Endothelial cell of umbilical vein (primary cell): ENCODE data around the gene SMYD4. TPM values are rescaled to one million over a fixed set of nuclear protein-coding genes. Genes with fewer than 3 reads are reported as not detected.

ENCODE experiments used
- BruUV-seq: library from RNA; stranded (reverse); fragments of 400-500 nt; replicated peaks from 2 replicates; lab custom pipeline; 2021; lab: Mats Ljungman, UMichigan
- CTCF ChIA-PET: fragments of 300-600, 350-600 bp; sonication (Branson Sonifier 250); formaldehyde crosslinking; loops from one replicate; lab custom pipeline; 2021; ENCODE audit warnings: antibody characterized with exemption, inconsistent platforms; lab: Charles Lee
- POLR2A ChIA-PET: fragments of 300-600, 350-600 bp; sonication (Branson Sonifier 250); formaldehyde crosslinking; loops from one replicate; lab custom pipeline; 2021; ENCODE audit warnings: antibody characterized with exemption, inconsistent platforms; lab: Charles Lee
- DNase-seq: peaks from one replicate; pipeline ENCODE4 v3.0.0-alpha.2; 2011; ENCODE audit warnings: low read depth, low spot score
- FAIRE-seq: peaks from 2 replicates; lab custom pipeline; 2011; peaks lifted over from hg19 to GRCh38; lab: Jason Lieb, UNC
- H2AFZ ChIP-seq: 2 replicates; pipeline ENCODE4 v1.6.0; 2012; ENCODE audit warnings: low read depth, low read length, control low read depth, inconsistent platforms
- H3K27ac ChIP-seq: 2 replicates; pipeline ENCODE4 v1.5.1; 2011; ENCODE audit warnings: low read depth, mild to moderate bottlenecking, control low read depth, low read length, moderate library complexity; ENCODE audit not compliant: insufficient read depth
- H3K27me3 ChIP-seq, 2 experiments: 2 replicates each; pipeline versions ENCODE4 v1.6.0 to v1.6.1; 2011; ENCODE audit warnings: low read length in 2 of 2, mixed read lengths in 1 of 2; ENCODE audit not compliant: control insufficient read depth in 2 of 2, insufficient read depth in 2 of 2
- H3K36me3 ChIP-seq, 2 experiments: 2 replicates in 1 of 2; 3 replicates in 1 of 2; pipeline ENCODE4 v1.5.1; 2011; ENCODE audit warnings: low read length in 2 of 2, mild to moderate bottlenecking in 1 of 2, moderate library complexity in 1 of 2; ENCODE audit not compliant: control insufficient read depth in 2 of 2, insufficient read depth in 2 of 2; ENCODE audit errors: extremely low read depth in 1 of 2
- H3K4me1 ChIP-seq: 3 replicates; pipeline ENCODE4 v1.5.1; 2011; ENCODE audit warnings: mild to moderate bottlenecking, low read length; ENCODE audit not compliant: control insufficient read depth, insufficient read depth; ENCODE audit errors: extremely low read depth
- H3K4me2 ChIP-seq: 2 replicates; pipeline ENCODE4 v1.6.1; 2011; ENCODE audit warnings: low read length, control low read depth, mixed read lengths; ENCODE audit not compliant: insufficient read depth
- H3K4me3 ChIP-seq, 3 experiments: fragments of 200-600 bp in 1 of 3; sonication (generic), shearing (Covaris generic) in 1 of 3; replicated peaks in 1 of 3; 2 replicates each; pipeline ENCODE4 v1.5.1; 2011 to 2016; ENCODE audit warnings: control low read depth in 3 of 3, low read length in 3 of 3, mild to moderate bottlenecking in 2 of 3, inconsistent platforms in 1 of 3, low read depth in 1 of 3, moderate library complexity in 1 of 3; ENCODE audit not compliant: insufficient read depth in 1 of 3
- H3K79me2 ChIP-seq: 2 replicates; pipeline ENCODE4 v1.6.0; 2012; ENCODE audit warnings: low read length, inconsistent platforms; ENCODE audit not compliant: control insufficient read depth, insufficient read depth
- H3K9ac ChIP-seq: replicated peaks from 2 replicates; pipeline ENCODE3; 2011; ENCODE audit warnings: low read length, control low read depth; ENCODE audit not compliant: insufficient read depth; ENCODE audit errors: extremely low read depth
- H3K9me1 ChIP-seq: replicated peaks from 3 replicates; pipeline ENCODE4 v1.6.0; 2011; ENCODE audit warnings: mild to moderate bottlenecking, low read length; ENCODE audit not compliant: control insufficient read depth, insufficient read depth; ENCODE audit errors: extremely low read depth
- H3K9me3 ChIP-seq: replicated peaks from 2 replicates; pipeline ENCODE4 v1.5.1; 2012; ENCODE audit warnings: low read length, inconsistent platforms; ENCODE audit not compliant: control insufficient read depth, insufficient read depth
- H4K20me1 ChIP-seq: replicated peaks from 2 replicates; pipeline ENCODE3; 2011; ENCODE audit warnings: mild to moderate bottlenecking, low read length; ENCODE audit not compliant: control insufficient read depth, insufficient read depth; ENCODE audit errors: extremely low read depth
- EZH2 ChIP-seq: IDR thresholded peaks from 2 replicates; pipeline ENCODE4 v1.6.1; 2012; ENCODE audit warnings: borderline replicate concordance, low read depth, mild to moderate bottlenecking, moderate library complexity, low read length, inconsistent platforms; ENCODE audit not compliant: severe bottlenecking
- FOS ChIP-seq: IDR thresholded peaks from 2 replicates; pipeline ENCODE4 v1.6.1; 2011; ENCODE audit warnings: mild to moderate bottlenecking, low read length, moderate library complexity, borderline replicate concordance; ENCODE audit not compliant: insufficient read depth
- GATA2 ChIP-seq: IDR thresholded peaks from 2 replicates; pipeline ENCODE4 v1.7.0; 2011; ENCODE audit warnings: low read depth, mild to moderate bottlenecking, moderate library complexity, mixed read lengths, low read length; ENCODE audit not compliant: insufficient read length, insufficient read depth
- dilution Hi-C: fragments of 300-500 bp; cut with MboI; formaldehyde crosslinking; loops from one replicate; pipeline ENCODE4 v1.15.0; 2019; ENCODE audit warnings: low sequenced_read_pairs; ENCODE audit not compliant: extremely low pct_ligation_motif_present
- intact Hi-C: fragments of 100-400 bp; cut with micrococcal nuclease; formaldehyde crosslinking; loops from one replicate; pipeline ENCODE4 v1.10.0; 2022
- polyA plus RNA-seq, 4 experiments: library from polyadenylated mRNA; depleted of rRNA in 3 of 4; stranded (reverse) in 3 of 4; unstranded in 1 of 4; fragments of >200 nt; gene quantifications; 2 replicates each; pipeline versions ENCODE4 v1.2.1 to v1.2.3, GENCODE V29; 2011 to 2012; ENCODE audit warnings: missing spikeins in 1 of 4
- total RNA-seq: library from RNA; stranded (reverse); gene quantifications from 2 replicates; pipeline ENCODE4 v1.2.3, GENCODE V29; 2021
- TF ChIP-seq, protein P1 (sequence below), 2 donors: IDR thresholded peaks; 1 replicate in 1 of 2; 2 replicates in 1 of 2; pipeline ENCODE4 v1.5.1; 2011; ENCODE audit warnings: low read length in 2 of 2, mild to moderate bottlenecking in 2 of 2, moderate library complexity in 2 of 2, control low read depth in 1 of 2, inconsistent platforms in 1 of 2, low read depth in 1 of 2; ENCODE audit not compliant: insufficient read depth in 1 of 2; ENCODE audit errors: extremely low read depth in 1 of 2

SMYD4 gene
- total and polyA plus RNA-seq, 2 donors (not counting 3 experiments of a cell fraction or from before 2014, with no cell fraction given) = 6.0 to 14.6 TPM

DNA sequence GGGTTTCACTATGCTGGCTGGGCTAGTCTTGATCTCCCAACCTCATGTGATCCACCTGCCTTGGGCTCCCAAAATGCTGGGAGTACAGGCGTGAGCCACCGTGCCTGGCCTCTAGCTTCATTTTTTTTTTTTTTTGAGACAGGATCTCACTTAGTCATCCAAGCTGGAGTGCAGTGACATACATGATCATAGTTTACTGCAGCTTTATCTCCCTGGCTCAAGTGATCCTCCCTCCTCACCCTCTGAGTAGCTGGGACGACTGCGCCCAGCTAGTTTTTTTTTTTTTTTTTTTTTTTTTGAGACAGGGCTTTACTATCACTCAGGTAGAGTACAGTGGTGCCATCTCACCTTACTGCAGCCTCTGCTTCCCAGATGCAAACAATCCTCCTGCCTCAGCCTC, 9.8 kb upstream of the SMYD4 start:
- dilution Hi-C loops = no loop called here
- ChIA-PET POLR2A (no interaction called here), CTCF (interaction anchor here (0.8 to 1.3 kb wide), 5 partner anchors 10 to 119 kb away, joined by 3 to 6 read pairs (median 4); partner anchors contain the start of genes RPA1 and SMYD4)
- Histone ChIP-seq H3K9me3 (no peaks in the 10 kb centered on the region), H3K9ac (no peak overlapping the region), H3K27me3 (no peaks in the 10 kb centered on the region), H3K4me2 (no peak overlapping the region), H2AFZ (no peak overlapping the region), H3K79me2 (peaks cover 35% of the 10 kb centered on the region), H3K4me3 (no peak overlapping the region), H4K20me1 (no peaks in the 10 kb centered on the region), H3K36me3 (peaks cover 8 to 10% of the 10 kb centered on the region in 2 experiments), H3K27ac (no peak overlapping the region), H3K9me1 (no peaks in the 10 kb centered on the region), H3K4me1 (no peaks in the 10 kb centered on the region)
- DNase-seq (no peak), FAIRE-seq (no peak)
- intact Hi-C loops = no loop called here
- BruUV-seq = no TSS peak
- TF ChIP-seq GATA2 (no peak), EZH2 (no peak), FOS (no peak)
- TF ChIP-seq, protein P1, sequence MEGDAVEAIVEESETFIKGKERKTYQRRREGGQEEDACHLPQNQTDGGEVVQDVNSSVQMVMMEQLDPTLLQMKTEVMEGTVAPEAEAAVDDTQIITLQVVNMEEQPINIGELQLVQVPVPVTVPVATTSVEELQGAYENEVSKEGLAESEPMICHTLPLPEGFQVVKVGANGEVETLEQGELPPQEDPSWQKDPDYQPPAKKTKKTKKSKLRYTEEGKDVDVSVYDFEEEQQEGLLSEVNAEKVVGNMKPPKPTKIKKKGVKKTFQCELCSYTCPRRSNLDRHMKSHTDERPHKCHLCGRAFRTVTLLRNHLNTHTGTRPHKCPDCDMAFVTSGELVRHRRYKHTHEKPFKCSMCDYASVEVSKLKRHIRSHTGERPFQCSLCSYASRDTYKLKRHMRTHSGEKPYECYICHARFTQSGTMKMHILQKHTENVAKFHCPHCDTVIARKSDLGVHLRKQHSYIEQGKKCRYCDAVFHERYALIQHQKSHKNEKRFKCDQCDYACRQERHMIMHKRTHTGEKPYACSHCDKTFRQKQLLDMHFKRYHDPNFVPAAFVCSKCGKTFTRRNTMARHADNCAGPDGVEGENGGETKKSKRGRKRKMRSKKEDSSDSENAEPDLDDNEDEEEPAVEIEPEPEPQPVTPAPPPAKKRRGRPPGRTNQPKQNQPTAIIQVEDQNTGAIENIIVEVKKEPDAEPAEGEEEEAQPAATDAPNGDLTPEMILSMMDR (IDR thresholded peaks at IDR 0.05; ENCODE audit: extremely low read depth in 1 of 2, insufficient read depth in 1 of 2, low read depth in 1 of 2, low read length in 2 of 2) = no peak
